Mammary epithelial cell (primary cell): ENCODE results near the gene SLC25A51.

ENCODE experiments used
- CTCF ChIP-seq, 2 donors: IDR thresholded peaks in 1 of 2; conservative IDR thresholded peaks in 1 of 2; 2 replicates each; pipeline ENCODE4 v1.5.1; 2011 to 2012; ENCODE audit warnings: inconsistent platforms in 2 of 2, low read length in 2 of 2, mild to moderate bottlenecking in 2 of 2, control low read depth in 1 of 2, low read depth in 1 of 2; ENCODE audit not compliant: insufficient read depth in 1 of 2; ENCODE audit errors: extremely low read depth in 1 of 2
- EZH2 ChIP-seq: IDR thresholded peaks from 2 replicates; pipeline ENCODE4 v1.6.1; 2012; ENCODE audit warnings: low read length, inconsistent platforms, borderline replicate concordance

- no peak for TF ChIP-seq CTCF (conservative IDR thresholded peaks at IDR 0.05 in 1 of 2, IDR thresholded peaks at IDR 0.05 in 1 of 2; ENCODE audit: extremely low read depth in 1 of 2, insufficient read depth in 1 of 2, low read depth in 1 of 2, low read length in 2 of 2)
- TF ChIP-seq EZH2 = no peak
Observed at GRCh38 chr9:37920471-37921167, 16.7 kb upstream of the SLC25A51 start.
